ENCODE data around the gene PPIL4.

Gene PPIL4

DNA sequence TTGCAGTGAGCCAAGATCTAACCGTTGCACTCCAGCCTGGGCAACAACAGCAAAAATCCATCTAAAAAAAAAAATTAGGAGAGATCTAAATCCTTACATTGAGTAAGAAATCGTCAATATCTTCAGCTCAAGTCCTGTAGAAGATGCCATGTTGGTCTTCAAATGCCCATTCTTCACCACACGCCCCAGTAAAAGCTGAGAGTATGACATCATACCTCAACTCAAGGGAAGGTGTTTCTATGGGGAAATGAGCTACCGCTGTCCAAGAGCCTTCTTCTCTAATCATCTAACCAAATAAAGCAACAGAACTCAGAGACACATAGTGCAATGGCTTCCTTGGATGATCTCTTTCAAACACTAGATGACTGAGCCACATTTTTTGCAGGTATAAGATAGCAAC, 58.5 kb downstream of the PPIL4 start:
- FAIRE-seq (no peak), DNase-seq (ENCODE audit: extremely low spot score, insufficient read length, low read depth) (no peak)

DNA sequence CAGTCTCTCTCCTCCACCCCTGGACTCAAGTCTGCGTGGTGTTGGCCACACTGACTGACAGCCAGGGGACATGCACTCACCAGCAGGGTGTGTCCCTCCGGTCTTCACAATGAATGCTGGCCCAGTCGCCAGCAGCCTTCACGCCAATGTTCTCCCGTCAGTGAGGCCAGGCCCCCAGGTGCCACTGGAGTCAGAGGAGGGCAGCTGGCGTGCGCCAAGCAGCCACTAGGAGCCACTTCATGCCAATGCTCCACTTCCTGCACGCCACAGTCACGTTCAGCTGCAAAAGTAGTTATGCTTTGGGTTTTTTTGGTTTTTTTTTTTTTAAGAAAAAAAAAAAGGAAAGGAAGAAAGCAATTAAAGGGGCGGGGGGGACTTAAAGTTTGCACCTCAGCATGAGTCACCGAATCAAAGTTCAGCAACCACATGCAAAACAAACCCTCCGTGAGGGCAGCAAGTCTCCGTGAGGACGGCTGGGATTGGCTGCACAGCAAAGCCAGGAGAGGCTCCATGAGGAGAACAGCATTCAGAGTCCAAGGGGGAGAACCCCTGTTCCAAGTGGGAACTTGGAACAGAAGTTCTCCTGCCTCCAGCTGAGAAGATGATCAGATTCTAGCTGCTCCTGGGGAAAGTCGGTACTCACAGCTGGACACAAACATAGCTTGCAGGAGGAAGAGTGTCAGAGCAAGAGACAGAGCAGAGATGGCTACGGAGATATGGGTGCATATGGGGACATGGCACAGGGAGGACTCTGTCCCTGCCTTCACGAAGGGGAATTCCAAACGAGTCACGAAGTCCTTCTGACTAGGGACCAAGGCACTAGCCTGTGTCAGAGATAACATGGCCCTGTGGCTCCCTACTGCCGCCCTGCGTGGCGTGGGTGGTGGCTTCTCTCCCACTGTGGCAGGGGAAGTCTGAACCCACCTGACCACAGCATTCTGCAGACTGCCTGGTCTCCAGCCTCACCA, 60.8 kb downstream of the PPIL4 start, which contains the start of gene ZC3H12D:
ZC3H12D (minus strand) TSS at position 282 of the 968 bp plus-strand sequence. CDS start 10,471 bp downstream, outside the sequence.
- DNase-seq (ENCODE audit: extremely low spot score, insufficient read length, low read depth) (no peak), FAIRE-seq (peak; percentile 85)

DNA sequence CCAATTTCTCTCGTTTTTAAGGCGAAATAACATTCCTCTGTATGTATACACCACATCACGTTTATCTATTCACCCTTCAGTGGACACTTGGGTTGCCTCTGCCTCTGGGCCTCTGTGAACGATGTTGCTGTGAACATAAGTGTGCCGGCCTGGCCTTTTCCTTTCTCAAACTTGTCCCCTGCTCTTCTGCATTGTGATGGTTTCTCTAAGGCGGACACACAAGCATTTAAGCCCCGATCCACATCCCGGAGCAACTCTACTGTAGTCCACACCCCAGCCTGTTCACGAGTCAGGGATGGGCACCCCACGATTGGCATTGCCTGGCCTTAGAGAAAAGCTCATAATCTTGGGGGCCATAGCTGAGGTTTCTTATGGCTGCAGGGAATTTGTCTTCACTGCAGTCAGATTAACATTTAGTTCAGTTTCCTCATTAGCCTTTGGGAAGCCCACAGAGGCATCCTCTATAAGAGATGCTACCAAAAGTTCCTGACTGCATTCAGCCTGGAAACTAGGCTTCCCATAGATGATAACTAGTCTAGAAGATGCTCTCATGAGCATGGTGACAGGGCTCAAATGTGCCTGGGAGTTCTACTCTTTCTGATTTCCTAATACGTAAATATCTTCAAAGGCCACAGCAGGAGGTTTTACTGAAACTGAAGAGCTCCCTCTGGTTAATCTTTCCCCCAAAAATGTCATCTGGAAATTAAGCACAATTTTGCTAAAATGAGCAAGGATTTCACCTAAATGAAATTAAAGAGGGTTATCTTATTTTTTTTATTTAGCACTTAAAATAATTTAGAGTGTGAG, 61.8 kb downstream of the PPIL4 start:
- DNase-seq (ENCODE audit: extremely low spot score, insufficient read length, low read depth), result no peak
- FAIRE-seq, result peak; percentile 39

DNA sequence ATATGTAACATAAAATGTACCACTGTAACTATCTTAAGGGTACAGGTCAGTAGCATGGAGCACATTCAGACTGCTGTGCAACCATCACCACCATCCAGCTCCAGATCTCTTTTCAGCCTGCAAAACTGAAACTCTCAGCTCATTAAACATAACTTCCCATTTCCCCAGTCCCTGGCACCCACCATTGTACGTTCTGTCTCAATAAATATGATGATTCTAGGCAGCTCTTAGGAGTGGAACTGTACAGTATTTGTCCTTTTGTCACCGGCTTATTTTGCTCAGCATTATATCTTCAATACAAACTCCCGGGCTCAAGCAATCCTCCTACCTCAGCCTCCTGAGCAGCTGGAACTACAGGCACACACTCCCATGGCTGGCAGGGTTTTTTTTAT, 62.5 kb downstream of the PPIL4 start:
- DNase-seq (ENCODE audit: extremely low spot score, insufficient read length, low read depth), result no peak

DNA sequence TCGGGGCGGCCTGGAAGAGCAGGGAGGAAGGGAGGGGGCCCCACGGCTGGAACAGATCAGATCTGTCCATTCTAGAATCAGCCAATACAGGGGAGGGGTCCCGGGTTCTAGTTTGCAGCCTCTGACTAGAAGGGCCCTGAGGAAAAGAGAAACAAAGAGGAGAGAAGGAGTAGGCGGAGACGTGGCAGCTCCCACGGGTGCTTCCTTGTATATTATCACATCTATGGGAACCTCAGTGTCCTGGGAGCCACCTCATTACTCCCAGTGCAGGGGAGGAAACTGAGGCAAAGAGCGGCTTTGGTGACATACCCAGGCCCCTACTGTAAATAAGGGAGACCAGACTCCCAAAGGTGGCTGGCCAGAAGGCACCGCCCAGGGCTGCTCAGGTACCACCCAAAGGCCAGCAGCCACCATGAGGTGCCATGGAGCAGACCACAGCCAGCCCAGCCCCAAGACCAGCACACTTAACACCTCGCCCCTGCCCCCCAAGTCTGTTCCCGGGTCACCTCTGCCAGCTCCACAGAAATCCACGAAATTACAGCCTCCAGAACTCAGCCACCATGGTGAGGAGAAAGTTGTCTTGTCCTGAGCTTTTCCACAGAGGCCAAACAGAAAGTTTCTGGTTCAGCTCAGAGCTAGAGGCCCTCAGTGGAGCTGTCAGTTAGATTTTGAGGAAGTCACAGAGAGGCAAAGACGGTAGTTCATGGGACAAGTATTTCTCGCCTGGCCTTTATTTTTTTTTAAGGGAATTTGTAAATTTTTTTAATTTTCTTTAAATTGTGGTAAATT, 63.1 kb downstream of the PPIL4 start:
- no peak for FAIRE-seq
- DNase-seq (ENCODE audit: extremely low spot score, insufficient read length, low read depth), result no peak

More for the DNA sequence above, 62.5 kb downstream of the PPIL4 start:
- peak; percentile 90 for FAIRE-seq

DNA sequence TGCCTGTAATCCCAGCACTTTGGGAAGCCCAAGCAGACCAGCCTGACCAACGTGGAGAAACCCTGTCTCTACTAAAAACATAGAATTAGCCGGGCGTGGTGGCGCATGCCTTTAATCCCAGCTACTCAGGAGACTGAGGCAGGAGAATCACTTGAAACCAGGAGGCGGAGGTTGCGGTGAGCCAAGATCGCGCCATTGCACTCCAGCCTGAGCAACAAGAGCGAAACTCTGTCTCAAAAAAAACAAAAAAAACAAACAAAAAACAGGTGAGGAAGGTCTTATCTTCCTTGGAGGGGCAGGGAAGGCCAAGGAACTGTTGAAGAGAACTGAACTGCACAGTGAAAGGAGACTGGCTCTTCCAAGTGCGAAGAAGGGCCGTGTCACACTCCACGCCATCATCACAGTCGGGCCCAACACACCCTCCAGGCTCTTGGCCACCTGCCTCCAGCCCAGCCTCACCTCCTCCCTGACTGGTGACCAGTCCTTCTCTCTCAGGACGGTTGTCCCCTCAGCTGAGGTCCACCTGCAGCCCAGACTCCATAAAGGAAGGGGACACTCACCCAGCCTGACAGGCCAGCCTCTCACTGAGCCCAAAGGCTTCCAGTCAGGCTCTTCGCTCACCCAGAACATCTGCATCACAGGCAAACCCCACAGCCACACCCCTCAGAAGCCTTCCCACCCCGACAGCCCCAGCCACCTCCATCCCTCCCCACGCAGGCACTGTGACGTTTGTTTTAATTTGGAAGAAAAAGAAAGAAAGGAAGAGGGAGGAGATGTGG, 65.2 kb downstream of the PPIL4 start:
- DNase-seq (ENCODE audit: extremely low spot score, insufficient read length, low read depth) (no peak), FAIRE-seq (peak; percentile 77)

DNA sequence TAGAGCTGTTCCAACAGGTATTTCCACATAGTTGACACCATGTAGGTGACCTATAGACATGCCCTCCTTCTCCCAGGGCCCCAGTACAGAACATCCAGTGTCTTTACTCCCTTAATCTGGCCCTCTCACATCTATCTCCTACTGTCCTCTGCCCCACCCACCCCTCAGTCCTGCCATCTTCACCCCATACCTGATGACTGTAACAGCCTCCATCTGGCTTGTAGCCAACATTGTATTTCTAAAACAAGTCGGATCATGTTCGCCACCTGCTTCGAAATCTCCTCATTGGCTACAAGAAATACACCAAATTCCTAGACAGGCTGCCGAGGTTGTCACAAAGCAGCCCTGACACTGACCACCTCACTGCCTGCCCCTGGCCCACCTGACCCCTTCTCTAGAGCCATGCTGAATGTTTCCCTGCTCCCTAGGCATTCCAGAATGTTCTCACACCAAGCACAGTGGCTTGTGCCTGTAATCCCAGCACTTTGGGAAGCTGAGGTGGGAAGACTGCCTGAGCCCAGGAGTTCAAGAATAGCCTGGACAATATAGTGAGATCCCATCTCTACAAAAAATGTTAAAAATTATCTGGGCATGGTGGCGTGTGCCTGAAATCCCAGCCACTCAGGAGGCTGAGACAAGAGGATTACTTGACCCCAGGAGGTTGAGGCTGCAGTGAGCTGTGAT, 67.1 kb downstream of the PPIL4 start:
- FAIRE-seq, result no peak

DNA sequence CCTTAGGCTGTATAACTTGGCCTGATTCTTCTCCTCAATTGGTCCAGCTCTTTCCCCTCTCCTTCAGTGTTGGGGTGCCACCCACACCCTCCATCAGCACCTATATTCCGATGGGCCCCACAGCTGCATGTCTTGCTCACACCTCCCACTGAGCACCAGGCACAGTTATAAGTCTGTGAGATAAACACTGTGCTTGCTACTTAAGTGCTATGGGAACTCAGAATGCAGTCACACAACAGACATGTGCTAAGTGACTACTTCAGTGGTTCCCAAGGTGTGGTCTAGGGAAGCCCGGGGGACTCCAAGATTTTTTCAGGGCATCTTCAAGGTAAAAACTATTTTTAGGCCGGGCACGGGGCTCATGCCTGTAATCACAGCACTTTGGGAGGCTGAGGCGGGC, 68.3 kb downstream of the PPIL4 start:
- no peak for DNase-seq (ENCODE audit: extremely low spot score, insufficient read length, low read depth)
- FAIRE-seq, result peak; percentile 55

More for the DNA sequence above, 67.1 kb downstream of the PPIL4 start:
- no peak for DNase-seq (ENCODE audit: extremely low spot score, insufficient read length, low read depth)

DNA sequence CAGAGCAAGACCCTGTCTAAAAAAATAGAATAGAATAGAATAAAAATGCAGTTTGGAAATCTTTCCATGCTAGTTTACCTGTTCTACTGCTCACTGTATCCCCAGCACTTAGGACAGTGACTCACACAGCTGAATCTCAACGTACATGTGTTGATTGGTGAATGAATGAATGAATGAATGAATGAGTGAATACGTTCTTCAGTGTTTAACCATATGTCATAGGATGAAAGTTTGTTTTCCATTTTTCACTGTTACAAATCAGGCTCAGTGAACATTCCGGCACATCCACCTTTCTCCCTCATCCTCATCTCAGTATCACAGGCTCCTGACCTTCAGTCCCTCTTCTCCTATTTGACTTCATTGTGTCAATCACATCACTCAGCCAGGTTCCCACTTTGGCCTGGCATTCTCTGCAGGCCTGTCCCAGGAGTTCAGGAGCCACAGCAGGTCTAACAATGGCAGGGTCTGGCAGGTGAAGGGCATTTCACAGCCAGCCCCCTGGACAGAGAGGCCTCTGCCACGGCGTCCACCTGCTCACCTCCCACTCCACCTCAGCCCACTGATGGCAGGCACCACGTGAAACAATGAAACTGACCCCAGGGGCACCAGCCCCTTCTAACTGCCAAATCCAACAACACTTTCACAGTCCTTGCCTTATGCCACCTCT, 68.9 kb downstream of the PPIL4 start:
- no peak for FAIRE-seq

DNA sequence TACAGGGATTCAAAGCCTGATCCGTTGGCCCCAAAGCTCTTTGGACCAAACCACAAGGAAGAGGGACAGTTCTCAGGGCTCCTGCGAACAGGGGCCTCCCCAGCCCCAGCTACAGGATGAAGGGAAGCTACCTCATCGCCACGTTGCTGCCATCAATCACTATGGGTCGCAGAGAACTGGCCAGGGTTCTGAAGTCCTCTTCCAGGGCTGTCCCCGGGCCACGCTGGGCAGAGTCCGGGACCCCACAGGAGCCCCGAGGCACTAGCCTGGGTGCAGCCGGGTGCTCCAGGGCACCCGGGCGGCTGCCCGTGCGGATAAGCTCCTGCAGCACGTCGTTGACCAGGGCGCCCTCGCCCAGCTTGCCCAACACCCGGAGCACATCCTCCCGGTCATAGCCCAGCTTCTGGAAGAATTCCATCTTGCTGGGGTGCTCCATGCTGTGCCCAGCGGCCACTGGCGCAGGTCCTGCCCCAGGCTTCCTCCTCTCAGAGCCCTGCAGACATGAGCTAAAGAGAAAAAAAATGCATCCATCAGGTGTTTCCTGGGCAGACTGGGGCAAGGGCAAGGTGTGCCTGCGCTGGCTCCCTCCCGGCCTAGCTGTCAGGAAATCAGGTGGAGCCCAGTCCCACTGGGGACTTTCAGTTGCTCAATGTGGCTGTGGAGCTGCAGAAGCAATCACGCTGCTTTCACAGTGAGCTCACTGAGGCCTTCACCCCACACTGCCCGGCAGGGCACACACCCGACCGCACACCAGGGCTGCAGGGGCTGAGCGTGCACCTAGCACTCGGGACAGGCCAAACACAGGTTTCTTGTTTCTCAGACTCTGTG, 71.5 kb downstream of the PPIL4 start:
- FAIRE-seq (peak; percentile 57), DNase-seq (ENCODE audit: extremely low spot score, insufficient read length, low read depth) (no peak)

More for the DNA sequence above, 68.9 kb downstream of the PPIL4 start:
- DNase-seq (ENCODE audit: extremely low spot score, insufficient read length, low read depth), result no peak

DNA sequence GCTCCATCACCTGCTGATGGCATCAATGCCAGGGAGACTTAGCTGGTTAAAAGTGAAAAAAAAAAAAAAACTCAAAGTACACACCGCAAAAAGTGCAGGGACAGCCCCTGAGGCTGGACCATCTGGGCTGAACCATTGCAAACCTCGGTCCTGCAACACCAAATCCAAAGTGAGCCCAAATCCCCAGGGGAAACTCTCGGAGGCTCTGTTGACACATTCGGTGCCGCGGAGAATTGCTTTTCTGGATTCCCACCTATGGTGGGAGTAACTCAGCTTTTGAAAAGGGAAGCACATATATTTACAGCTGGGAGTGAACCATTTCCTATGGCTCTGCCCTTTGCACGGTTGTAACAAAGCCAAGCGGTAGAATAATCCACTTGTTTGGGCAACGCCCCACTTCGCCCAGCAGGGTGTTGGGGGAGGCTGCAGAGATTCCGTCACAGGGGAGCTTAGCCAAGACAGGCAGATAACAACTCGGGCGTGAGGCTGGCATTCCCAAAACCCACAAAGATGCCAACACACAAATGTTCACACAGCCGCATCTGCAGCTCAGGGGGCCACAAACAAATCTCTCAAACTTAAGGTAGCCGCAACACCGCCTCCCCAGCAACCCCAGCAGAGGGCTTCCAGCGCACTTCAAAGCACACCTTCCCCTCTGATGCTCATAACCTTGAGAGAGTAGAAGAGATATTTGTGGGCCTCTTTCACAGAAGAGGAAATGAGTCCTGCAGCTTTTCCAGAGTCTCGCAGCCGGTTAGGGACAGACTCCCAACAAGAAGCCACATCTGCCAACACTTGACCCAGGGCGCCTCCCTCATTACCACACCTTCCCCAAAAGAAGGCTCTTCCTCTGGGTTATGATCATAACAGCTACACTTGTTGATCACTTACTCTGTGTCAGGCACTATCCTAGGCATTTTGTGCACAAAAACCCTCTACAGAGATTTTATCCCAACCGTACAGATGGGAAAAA, 72.5 kb downstream of the PPIL4 start:
- no peak for DNase-seq (ENCODE audit: extremely low spot score, insufficient read length, low read depth)
- FAIRE-seq, result peak; percentile 54

DNA sequence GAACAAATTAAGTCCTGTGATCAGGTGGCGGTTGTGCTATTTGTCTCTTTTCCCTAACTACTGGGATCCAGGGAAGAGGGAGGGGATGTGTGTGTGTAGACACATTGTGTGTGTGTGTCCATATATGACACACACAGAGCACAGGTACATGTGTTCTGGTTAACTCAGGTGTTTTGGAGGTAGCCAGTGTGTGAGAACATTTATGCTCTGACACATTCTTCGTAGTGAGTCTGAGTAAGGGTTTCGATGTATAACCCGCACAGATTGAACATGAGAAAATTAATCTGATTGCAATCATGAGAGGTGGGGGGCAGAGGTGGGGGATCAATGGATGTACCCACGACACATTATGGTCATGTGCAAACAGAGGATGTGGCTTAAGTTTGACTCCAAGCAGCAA, 73.6 kb downstream of the PPIL4 start:
- FAIRE-seq (no peak), DNase-seq (ENCODE audit: extremely low spot score, insufficient read length, low read depth) (no peak)

DNA sequence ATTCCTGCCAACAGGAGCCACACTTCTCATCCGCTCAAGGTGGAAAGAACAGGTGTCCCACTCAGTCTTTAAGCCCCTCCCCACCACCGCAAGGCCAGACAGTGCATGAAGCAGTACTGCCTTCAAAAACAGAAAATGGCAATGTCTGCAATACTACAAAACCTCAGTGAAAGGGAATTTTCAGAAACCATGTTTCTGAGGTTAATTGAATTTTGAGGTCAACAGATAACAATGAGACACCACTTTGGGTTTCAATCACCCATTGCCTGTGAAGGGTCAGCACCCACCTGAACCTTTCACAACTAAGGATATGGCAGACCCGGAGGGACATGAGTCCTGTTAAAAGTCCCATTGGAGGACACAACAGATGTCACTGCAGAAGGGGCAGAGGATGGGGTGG, 74.0 kb downstream of the PPIL4 start:
- DNase-seq (ENCODE audit: extremely low spot score, insufficient read length, low read depth) (no peak), FAIRE-seq (peak; percentile 84)

DNA sequence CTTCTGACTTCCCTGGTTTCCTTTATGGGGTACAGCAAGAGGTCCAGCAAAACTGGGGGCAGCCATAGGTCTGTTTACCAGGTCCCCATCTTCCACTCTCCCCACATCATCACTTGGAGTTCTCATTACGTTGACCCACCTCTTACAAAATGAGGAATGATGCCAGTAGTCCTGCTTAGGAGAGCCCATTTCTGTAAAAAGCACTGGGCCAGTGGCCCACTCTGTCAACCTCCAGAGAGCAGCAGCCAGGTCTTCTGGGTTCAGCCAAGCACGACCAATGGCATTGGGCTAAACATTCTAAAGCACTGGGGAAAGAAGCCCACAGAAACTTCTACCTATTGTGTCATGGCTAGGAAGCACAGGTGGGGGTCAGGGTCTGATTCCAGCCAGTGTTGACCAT, 74.9 kb downstream of the PPIL4 start:
- FAIRE-seq, result no peak

DNA sequence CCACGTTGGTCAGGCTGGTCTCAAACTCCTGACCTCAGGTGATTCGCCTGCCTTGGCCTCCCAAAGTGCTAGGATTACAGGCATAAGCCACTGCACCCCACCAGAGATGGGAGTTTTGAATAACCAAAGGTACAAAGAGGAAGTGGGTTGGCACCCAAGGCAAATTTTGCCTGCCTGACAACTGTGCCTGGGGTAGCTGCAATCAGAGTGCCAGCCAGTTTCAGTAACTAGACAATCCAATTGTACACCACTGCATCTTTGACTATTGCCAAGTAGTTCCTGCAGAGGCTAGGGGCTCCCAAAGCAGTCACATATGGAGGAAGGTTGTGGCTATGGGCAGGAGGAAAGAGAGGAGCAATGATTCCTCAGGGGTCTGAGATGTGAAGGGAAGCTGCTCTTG, 77.7 kb downstream of the PPIL4 start:
- DNase-seq (ENCODE audit: extremely low spot score, insufficient read length, low read depth), result no peak
- no peak for FAIRE-seq

More for the DNA sequence above, 74.9 kb downstream of the PPIL4 start:
- DNase-seq (ENCODE audit: extremely low spot score, insufficient read length, low read depth), result no peak

DNA sequence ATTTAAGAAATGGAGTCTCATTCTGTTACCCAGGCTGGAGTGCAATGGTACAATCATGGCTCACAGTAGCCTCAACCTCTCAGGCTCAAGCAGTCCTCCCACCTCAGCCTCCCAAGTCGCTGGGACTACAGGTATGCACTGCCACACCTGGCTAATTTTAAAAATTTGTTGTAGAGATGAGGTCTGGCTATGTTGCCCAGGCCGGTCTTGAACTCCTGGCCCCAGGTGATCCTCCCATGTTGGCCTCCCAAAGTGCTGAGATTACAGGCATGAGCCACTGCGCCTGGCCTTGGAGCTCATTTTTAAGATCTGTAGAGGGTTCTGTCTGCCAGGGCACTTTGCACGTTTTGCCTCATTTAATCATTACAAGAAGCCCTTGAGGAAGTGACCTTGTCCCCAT, 78.6 kb downstream of the PPIL4 start:
- FAIRE-seq (peak; percentile 56), DNase-seq (ENCODE audit: extremely low spot score, insufficient read length, low read depth) (no peak)
